H1 (cell line): ENCODE measurements around the gene MACROH2A1. TPM values are rescaled to one million over a fixed set of nuclear protein-coding genes. Genes with fewer than 3 reads are reported as not detected.

Source experiments
- CBX5 ChIP-seq: fragments of 300-800, 300-1000 bp; sonication (generic); IDR thresholded peaks from 2 replicates; pipeline ENCODE4 v1.7.1; 2016; ENCODE audit warnings: antibody characterized with exemption, low read length, low read depth
- FOSL1 ChIP-seq: IDR thresholded peaks from 2 replicates; pipeline ENCODE4 v1.6.1; 2011; ENCODE audit warnings: mild to moderate bottlenecking, low read depth, low read length, moderate library complexity; ENCODE audit not compliant: insufficient read depth
- JUND ChIP-seq: IDR thresholded peaks from 2 replicates; pipeline ENCODE4 v1.6.1; 2011; ENCODE audit warnings: mild to moderate bottlenecking, improper control_type of control experiment, low read length
- NANOG ChIP-seq: IDR thresholded peaks from 2 replicates; pipeline ENCODE4 v1.6.1; 2011; ENCODE audit warnings: low read length, low read depth, mild to moderate bottlenecking, inconsistent platforms; ENCODE audit not compliant: insufficient read depth, poor library complexity, severe bottlenecking
- SIN3A ChIP-seq, 2 experiments: IDR thresholded peaks in 1 of 2; conservative IDR thresholded peaks in 1 of 2; 2 replicates each; pipeline ENCODE4 v1.6.1; 2011 to 2012; ENCODE audit warnings: low read length in 2 of 2, improper control_type of control experiment in 1 of 2, low read depth in 1 of 2, mild to moderate bottlenecking in 1 of 2
- SIRT6 ChIP-seq: IDR thresholded peaks from one replicate; pipeline ENCODE4 v1.7.1; 2012; ENCODE audit warnings: low read length, inconsistent platforms
- SIX5 ChIP-seq: IDR thresholded peaks from 2 replicates; pipeline ENCODE4 v1.6.1; 2011; ENCODE audit warnings: mild to moderate bottlenecking, low read depth, low read length
- SP4 ChIP-seq: IDR thresholded peaks from 2 replicates; pipeline ENCODE4 v1.6.1; 2012; ENCODE audit warnings: low read length, inconsistent platforms
- TBP ChIP-seq: IDR thresholded peaks from 2 replicates; pipeline ENCODE4 v1.6.1; 2011; ENCODE audit warnings: low read depth, low read length, improper control_type of control experiment
- ZNF274 ChIP-seq: IDR thresholded peaks from 2 replicates; pipeline ENCODE4 v1.7.0; 2012; ENCODE audit warnings: low read length, borderline replicate concordance; ENCODE audit errors: extremely low read depth
- polyA plus RNA-seq, 7 experiments: library from polyadenylated mRNA; depleted of rRNA in 3 of 7; stranded (reverse) in 5 of 7; unstranded in 2 of 7; fragments of >200 nt in 5 of 7; fragments of 200-250 nt in 2 of 7; gene quantifications; 1 replicate in 5 of 7; 2 replicates in 1 of 7; 4 replicates in 1 of 7; pipeline versions ENCODE4 v1.2.1 to v1.2.3, GENCODE V29; 2011 to 2013; ENCODE audit warnings: missing spikeins in 2 of 7, mixed read lengths in 2 of 7
- total RNA-seq: library from RNA; stranded (reverse); fragmentation: NEBNext Ultra II Directional; extraction: Animal tissue kit (Norgen Biotek cat#: 25700); gene quantifications from 2 replicates; pipeline ENCODE4 v1.2.1, GENCODE V29; 2021
- TF ChIP-seq, protein P1 (sequence below): fragments of 300-600 bp; sonication (generic); IDR thresholded peaks from 2 replicates; pipeline ENCODE4 v1.7.1; 2012; ENCODE audit warnings: low read length, moderate library complexity, mild to moderate bottlenecking, inconsistent platforms; ENCODE audit not compliant: insufficient replicate concordance
- TF ChIP-seq, protein P2 (sequence below): IDR thresholded peaks from 2 replicates; pipeline ENCODE4 v1.6.1; 2011; ENCODE audit warnings: low read depth, mild to moderate bottlenecking, low read length; ENCODE audit not compliant: insufficient read depth

Gene MACROH2A1
- total and polyA plus RNA-seq, 2 of the 8 experiments (the other 6 are each of a cell fraction or from before 2014, with no cell fraction given) = 60.0 to 92.3 TPM

DNA sequence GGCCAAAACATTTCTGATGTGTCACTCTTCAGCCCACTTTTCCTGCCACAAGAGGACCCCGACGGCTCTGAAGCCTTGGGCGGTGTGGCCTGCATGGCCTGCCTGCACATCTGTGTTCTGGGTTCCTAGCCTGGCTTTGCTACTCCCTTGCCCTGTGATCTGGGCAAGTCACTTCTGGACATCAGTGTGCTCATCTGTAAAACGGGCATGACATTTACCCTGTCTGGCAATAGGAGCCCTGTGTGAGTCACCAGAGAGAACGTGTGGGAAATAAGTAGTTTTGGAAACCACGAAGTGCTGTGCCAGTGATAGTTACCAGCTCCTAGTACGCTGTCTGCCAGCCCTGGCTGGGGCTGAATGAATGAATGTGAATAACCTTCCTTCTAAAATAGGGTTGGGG lies 90.8 kb downstream of the MACROH2A1 start (continued):
- TF ChIP-seq, protein P1, sequence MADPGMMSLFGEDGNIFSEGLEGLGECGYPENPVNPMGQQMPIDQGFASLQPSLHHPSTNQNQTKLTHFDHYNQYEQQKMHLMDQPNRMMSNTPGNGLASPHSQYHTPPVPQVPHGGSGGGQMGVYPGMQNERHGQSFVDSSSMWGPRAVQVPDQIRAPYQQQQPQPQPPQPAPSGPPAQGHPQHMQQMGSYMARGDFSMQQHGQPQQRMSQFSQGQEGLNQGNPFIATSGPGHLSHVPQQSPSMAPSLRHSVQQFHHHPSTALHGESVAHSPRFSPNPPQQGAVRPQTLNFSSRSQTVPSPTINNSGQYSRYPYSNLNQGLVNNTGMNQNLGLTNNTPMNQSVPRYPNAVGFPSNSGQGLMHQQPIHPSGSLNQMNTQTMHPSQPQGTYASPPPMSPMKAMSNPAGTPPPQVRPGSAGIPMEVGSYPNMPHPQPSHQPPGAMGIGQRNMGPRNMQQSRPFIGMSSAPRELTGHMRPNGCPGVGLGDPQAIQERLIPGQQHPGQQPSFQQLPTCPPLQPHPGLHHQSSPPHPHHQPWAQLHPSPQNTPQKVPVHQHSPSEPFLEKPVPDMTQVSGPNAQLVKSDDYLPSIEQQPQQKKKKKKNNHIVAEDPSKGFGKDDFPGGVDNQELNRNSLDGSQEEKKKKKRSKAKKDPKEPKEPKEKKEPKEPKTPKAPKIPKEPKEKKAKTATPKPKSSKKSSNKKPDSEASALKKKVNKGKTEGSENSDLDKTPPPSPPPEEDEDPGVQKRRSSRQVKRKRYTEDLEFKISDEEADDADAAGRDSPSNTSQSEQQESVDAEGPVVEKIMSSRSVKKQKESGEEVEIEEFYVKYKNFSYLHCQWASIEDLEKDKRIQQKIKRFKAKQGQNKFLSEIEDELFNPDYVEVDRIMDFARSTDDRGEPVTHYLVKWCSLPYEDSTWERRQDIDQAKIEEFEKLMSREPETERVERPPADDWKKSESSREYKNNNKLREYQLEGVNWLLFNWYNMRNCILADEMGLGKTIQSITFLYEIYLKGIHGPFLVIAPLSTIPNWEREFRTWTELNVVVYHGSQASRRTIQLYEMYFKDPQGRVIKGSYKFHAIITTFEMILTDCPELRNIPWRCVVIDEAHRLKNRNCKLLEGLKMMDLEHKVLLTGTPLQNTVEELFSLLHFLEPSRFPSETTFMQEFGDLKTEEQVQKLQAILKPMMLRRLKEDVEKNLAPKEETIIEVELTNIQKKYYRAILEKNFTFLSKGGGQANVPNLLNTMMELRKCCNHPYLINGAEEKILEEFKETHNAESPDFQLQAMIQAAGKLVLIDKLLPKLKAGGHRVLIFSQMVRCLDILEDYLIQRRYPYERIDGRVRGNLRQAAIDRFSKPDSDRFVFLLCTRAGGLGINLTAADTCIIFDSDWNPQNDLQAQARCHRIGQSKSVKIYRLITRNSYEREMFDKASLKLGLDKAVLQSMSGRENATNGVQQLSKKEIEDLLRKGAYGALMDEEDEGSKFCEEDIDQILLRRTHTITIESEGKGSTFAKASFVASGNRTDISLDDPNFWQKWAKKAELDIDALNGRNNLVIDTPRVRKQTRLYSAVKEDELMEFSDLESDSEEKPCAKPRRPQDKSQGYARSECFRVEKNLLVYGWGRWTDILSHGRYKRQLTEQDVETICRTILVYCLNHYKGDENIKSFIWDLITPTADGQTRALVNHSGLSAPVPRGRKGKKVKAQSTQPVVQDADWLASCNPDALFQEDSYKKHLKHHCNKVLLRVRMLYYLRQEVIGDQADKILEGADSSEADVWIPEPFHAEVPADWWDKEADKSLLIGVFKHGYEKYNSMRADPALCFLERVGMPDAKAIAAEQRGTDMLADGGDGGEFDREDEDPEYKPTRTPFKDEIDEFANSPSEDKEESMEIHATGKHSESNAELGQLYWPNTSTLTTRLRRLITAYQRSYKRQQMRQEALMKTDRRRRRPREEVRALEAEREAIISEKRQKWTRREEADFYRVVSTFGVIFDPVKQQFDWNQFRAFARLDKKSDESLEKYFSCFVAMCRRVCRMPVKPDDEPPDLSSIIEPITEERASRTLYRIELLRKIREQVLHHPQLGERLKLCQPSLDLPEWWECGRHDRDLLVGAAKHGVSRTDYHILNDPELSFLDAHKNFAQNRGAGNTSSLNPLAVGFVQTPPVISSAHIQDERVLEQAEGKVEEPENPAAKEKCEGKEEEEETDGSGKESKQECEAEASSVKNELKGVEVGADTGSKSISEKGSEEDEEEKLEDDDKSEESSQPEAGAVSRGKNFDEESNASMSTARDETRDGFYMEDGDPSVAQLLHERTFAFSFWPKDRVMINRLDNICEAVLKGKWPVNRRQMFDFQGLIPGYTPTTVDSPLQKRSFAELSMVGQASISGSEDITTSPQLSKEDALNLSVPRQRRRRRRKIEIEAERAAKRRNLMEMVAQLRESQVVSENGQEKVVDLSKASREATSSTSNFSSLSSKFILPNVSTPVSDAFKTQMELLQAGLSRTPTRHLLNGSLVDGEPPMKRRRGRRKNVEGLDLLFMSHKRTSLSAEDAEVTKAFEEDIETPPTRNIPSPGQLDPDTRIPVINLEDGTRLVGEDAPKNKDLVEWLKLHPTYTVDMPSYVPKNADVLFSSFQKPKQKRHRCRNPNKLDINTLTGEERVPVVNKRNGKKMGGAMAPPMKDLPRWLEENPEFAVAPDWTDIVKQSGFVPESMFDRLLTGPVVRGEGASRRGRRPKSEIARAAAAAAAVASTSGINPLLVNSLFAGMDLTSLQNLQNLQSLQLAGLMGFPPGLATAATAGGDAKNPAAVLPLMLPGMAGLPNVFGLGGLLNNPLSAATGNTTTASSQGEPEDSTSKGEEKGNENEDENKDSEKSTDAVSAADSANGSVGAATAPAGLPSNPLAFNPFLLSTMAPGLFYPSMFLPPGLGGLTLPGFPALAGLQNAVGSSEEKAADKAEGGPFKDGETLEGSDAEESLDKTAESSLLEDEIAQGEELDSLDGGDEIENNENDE = no peak
- TF ChIP-seq CBX5 (no peak), SIRT6 (no peak), JUND (no peak), SIN3A (conservative IDR thresholded peaks at IDR 0.05 in 1 of 2, IDR thresholded peaks at IDR 0.05 in 1 of 2; ENCODE audit: low read depth in 1 of 2, low read length in 2 of 2) (no peak), TBP (no peak), FOSL1 (no peak), SP4 (no peak), NANOG (no peak), SIX5 (no peak), ZNF274 (no peak)
- TF ChIP-seq, protein P2, sequence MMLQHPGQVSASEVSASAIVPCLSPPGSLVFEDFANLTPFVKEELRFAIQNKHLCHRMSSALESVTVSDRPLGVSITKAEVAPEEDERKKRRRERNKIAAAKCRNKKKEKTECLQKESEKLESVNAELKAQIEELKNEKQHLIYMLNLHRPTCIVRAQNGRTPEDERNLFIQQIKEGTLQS = no peak
